HG03460 (cell line): ENCODE data around the gene RCBTB2.

Source experiments
- ATAC-seq: cut with Tn5 transposase; IDR thresholded peaks from one replicate; pipeline ENCODE4 v1.9.1; 2021; ENCODE audit not compliant: unreplicated experiment

RCBTB2 gene

DNA sequence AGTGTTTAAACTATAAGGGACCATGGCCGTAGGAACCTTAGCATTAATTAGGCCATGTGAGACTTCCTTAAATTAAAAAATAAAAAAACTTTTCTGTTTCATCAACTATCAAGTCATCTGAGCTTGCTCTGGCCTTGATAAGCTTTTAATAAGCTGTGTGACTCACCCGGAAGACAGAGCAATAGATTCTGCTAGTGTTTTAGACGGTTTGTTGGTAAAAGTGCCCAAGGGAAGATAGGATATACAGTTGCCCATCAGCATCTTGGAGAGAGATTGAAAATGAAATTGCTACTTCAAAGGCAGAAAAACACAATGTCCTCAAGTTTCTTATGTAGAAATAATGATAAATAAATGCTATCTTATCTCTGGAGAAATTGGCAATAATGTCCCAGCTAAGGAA, 31.2 kb upstream of the RCBTB2 start:
- ATAC-seq, result no peak

DNA sequence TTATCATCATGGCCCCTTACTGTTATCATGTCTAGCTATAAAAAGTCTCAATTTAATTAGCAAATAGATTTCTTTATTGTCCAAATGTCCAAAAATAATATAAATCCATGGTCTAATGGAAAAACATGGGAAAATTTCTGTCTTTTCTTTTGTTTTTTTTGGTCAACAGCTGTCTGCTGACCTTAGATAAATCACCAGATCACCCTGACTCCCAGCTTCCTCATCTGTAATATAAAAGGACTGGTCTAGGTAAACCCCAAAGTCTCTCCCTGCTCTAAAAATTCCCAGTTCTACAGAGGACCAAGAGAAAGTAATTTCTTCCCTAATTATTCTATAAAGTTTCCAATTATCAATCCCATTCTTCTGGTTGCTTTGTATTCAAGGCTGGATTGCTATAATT, 30.7 kb upstream of the RCBTB2 start:
- ATAC-seq, result no peak

DNA sequence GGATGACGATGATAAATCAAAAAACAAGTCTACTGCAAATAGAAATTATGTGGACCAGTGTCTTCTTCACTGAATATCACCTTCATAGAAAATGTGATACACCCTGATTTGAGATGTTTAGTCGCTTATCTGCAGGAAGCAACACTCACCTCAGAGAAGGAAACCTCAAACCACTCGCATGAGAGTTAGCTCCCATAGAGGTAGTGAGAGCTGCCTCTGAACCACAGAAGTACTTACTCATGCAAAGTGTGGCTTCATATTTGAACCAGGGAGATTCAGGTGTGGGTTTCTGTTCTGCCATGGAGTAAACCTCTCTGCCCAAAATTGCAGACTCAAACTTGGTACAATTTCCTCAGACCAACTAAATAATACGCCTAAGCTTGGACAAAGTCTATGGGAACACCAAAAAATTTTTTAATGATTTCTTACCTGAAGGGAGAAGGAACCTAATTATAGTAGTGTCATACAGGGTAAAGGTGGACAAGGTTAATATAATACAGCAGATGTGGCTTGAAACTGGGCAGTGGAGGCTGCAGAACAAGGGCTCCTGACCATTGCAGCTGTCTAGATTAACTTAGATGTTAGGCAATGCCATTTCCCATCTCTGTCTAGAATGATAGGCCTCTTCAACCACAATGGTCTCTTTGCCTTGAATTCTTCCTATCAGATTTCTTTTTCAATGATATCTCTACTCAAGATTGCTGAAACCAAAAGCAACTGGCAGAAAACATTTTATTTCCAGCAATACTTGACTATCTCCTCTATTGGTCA, 29.6 kb upstream of the RCBTB2 start:
- peak; percentile 96 for ATAC-seq

DNA sequence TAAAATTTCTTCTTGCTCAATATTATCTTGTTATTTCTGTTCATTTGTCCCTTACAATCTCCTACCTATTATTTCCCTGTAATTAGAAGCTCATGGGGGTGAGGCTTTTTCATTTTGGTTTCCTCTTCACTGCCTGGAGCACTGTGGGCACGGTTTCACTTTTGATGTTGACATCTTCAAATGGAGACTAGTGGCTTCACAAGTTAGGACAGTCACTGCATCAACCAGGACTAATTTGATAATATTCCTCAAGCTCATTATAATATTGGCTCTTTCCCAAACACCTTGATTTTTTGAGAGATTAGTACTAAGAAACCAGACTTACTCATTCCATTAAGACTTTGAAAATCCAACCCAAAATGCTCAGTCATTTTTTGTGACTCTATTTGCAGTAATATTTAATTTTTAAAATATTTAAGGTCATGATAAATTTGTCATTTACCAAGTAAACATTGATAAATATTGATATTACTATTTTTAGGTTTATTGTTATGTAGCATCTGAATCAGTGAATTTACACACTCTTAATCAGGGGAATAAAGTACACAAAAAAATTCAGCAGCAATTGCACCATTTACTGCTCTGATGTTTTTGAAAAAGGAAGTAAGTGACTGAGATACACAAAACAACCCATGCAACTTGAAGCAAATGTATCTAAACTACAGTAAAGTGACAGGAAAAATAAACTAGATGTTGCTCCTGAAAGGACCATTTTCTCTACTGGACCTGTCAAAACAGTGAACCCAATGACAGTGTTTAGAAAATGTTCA, 28.8 kb upstream of the RCBTB2 start:
- no peak for ATAC-seq

DNA sequence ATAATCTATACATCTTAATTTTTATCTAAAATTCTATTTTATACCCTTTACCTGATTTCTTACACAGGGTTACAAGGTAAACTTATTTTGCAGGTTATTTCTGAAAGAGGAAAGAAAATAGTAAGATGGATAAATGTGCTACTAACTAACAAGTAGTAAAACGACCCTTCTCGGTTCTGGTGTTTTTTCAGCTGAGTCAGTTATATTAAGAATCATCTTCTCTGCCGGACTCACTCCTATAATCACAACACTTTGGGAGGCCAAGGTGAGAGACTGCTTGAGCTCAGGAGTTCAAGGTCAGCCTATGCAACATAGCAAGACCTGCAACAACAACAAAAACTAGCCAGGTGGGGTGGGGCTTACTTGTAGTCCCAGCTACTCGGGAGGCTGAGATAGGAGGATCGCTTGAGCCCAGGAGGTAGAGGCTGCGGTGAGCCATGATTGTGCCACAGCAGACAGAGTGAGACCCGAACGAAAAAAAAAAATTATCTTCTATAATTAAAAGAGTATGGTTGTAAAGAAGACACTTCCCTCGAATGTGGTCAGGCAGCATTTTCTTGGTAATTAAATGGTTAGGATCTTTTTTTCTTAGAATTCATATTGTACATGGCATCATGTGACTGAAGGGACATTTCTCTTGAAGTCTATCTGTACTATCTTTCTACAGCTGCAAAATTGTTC, 27.9 kb upstream of the RCBTB2 start:
- ATAC-seq, result no peak

DNA sequence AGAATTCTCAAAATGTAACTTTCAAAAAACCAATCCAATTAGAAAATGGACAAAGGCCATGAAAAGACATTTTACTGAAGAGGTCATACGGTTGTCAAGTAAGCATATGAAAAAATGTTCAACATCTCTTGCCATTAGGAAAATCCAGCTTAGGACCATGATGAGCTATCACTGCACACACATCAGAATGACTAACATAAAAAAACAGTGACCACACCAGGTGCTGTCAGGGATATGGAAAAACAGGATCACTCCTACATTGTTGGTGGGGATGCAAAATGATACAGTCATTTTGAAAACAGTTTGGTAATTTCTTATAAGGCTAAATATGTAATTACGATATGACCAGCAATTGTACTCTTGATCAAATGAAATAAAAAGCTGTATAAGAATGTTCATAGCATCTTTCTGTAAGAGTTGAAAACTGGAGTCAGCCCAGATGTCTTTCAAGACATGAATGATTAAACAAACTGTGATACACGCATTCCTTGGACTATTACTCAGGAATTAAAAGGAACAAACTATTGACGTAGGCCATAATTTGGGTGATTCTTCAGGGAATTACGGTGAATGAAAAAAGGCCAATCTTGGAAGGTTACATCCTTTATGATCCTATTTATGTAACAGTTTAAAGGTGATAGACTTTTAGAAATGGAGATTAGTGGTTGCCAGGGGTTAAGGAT, 26.9 kb upstream of the RCBTB2 start:
- ATAC-seq, result no peak

DNA sequence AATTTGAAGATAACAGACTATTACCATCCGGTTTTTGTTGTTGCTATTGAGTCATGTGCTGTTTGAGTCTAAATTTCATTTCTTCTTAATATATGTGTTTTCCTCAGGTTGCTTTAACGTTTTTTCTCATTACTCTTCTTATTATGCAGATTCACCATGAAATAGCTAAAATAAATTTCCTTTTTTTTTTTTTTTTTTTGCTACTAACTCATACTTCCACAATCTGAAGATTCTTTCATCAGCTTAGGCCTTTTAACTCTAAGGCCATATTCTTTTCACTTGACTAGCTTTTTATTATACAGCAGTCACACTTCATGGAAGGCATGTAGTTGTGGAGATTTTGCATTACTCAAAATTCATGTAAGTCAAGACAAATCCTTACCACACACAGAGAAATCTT, 23.9 kb upstream of the RCBTB2 start:
- ATAC-seq, result no peak

DNA sequence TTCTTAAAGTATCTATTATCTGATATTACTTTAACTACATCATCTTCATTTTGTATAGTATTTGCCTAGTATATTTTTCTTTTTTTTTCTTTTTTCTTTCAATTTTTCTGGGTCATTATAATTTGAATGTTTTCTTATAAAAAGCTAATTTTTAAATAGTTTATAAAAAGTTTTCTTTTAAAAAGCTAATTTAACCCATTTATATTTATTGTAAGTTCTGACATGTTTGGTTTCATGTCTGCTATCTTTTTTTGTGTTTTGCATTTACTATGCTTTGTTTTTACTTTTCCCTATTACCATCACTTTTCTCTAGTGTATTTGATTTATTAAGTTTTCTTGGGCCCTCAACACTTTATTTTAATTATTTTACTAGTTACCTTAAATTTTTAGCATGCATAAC, 22.6 kb upstream of the RCBTB2 start:
- ATAC-seq, result no peak

DNA sequence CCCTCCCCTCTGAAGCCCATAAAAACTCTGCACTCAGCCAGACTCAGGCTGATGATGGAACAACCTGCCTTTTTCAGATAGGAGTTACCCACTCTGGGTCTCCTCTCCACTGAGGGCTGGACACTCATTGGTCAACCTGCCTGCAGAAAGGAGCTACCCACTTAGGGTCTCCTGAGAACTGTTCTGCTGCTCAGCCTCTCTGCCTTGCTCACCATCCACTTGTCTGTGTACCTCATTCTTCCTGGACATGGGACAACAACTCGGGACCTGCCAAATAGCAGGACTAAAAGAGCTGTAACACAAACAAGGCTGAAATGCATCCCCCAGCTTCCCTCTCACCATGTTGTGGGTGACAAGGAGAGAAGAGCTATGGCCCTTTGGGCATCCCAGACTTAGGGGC, 18.4 kb upstream of the RCBTB2 start:
- no peak for ATAC-seq

DNA sequence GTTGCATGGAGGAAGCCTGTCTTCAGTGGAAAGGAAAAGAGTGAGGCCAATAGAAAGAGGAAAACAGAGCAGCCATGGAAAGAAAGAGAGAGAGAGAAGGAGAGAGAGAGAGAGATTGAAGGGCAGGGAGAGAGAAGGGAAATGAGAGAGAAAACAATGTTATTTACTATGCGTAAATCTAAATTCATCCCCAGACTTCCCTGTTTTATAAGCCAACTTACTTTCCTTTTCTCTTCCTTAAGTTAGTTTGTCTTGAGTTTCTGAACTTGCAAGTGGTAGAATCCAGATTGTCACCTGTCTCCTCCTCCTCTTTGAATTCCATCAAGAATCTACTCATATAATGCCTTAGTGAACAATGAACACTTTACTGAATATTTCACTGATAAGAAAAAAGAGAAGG, 16.8 kb upstream of the RCBTB2 start:
- no peak for ATAC-seq

DNA sequence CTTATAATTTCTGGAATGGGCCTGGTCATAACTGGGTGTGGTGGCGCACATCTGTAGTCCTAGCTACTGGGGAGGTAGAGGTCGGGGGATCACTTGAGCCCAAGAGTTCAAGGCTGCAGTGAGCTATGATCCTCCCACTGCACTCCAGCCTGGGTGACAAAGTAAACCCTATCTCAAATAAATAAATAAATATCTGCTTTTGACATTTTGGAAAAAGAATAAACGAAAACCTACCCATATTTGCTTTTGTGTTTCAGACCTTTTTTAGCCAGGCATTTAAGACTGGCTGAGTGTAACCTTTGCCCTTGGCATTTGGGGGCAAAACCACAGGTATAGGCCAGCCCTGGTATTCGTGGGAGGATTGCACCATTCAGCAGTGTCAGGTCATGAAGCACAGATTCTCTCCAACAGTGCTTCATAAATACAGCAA, 14.8 kb upstream of the RCBTB2 start:
- ATAC-seq, result no peak

DNA sequence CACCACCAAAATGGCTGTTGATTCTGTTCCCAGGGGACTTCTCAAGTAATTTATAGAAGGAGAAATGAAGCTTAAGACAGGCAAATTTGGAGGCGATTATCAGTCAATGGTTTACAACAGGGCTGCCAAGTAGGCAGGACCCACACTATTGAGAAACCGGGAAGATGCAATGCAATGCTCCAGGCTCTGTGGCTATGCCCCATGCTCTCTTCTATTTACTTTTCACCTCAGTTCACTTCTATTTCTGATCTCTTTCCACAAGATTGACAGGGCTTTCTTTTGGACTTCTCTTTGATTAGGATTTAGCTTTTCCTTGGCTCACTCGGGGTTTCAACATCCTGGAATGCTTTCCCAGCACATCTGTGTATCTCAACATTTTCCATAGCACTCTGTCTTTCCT, 12.7 kb upstream of the RCBTB2 start:
- ATAC-seq, result no peak

DNA sequence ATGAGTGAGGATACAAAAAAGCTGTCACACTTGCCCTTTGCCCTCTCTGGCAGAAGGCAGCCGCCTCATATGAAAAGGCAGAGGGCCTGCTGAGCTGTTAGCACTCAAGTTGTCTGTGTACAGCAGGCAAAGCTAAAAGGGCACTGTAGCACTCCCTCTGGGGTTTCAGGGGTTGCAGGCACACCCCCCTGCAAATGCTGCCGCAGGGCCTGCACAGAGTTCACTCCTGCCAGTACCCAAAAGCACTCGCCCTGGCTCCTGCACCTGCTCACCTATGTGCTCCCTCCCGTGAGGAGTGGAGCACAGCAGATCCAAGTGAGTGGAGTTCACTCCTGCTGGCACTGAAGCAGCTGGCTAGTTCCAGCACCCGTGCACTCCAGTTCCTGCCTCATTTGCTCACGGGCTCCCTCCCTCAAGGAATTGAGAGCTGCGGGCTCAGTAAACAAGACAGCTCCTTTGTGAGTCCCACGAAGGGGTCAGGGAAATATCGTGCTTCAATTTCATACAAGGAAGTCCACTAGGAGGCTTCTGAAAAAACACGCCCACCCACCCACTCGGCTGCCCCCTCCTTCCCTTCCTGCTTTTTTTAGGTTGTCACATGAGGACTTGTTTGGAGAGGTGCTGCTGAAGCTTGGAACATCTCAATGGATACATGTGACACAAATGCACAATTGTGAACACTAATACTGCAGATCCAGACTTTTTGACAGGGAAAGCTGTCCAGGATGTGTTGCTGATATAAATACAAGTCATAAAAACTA, 9.9 kb upstream of the RCBTB2 start:
- ATAC-seq, result peak; percentile 62

DNA sequence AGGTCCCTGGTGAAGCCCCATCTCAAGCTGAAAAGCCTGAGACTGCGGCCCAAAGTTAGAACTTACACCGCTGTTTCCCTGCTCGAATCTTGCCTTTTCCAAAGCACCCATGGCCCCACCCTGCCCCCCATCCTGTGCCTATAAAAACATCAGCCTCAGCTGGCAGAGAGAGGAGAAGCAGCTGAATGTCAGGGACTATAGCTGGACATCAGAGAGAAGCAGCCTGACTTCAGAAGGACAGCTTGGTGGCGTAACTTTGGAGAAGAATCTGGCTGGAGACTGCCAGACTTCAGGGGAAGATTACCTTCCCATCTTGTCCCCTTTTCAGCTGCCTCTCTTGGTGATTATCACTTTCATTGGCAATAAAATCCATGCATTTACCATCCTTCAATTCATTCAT, 9.3 kb upstream of the RCBTB2 start:
- no peak for ATAC-seq

DNA sequence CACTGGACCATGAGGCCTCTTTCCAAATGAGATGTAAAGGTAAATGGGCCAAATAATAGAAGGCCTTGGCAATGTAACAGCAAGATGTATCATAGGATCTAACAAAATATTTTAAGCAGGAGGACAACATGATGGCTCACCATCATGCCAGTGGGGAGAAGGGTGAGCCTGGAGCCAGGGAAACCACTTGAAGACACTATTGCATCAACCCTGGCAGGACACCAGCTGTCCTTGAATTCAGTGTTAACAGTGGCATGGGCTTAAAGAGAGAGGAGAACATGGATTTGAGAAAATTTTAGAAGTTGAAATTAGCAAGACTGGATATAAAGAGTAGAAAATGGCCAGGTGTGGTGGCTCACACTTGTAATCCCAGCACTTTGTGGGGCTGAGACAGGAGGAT, 6.7 kb upstream of the RCBTB2 start:
- ATAC-seq, result no peak

DNA sequence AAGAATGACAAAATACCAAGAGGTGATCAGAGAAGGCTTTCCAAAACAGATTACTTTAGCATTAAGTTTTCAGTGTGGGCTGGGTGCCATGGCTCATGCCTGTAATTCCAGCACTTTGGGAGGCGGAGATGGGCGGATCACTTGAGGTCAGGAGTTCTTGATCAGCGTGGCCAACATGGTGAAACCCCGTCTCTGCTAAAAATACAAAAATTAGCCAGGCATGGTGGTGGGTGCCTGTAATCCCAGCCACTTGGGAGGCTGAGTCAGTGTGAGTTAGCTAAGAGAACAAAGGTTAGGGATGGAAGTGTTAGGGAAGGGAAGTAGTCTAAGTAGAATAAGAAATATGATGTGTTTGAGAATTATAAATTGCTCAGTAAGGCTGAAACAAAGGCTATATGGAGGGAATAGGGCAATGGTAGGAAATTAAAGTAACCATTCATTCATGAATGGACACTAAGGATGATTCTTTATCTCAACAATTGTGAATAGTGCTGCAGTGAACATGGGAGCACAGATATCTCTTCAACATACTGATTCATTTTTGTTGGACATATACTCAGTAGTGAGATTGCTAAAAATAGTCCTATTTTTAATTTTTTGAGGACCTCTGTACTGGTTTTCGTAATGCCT, 3.9 kb upstream of the RCBTB2 start:
- no peak for ATAC-seq

DNA sequence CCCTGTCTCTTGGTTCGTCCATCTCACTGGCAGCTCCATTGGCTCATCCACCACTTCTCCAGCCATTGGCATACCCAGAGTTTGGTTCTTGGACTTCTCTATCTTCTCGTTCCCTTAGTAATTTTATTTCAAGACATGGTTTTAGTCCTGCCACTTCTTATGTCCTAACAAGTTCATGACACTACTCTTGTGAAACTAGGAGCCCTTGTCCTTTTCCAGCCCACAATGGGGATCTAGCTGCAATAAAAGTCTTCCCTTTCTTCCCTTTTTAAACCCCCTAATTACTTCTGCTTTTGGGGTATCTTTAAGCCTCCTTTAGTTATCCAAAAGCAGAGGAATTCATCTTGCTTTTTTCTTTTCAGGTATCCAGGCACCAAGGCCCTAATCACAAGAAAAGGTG, 2.9 kb upstream of the RCBTB2 start:
- no peak for ATAC-seq

DNA sequence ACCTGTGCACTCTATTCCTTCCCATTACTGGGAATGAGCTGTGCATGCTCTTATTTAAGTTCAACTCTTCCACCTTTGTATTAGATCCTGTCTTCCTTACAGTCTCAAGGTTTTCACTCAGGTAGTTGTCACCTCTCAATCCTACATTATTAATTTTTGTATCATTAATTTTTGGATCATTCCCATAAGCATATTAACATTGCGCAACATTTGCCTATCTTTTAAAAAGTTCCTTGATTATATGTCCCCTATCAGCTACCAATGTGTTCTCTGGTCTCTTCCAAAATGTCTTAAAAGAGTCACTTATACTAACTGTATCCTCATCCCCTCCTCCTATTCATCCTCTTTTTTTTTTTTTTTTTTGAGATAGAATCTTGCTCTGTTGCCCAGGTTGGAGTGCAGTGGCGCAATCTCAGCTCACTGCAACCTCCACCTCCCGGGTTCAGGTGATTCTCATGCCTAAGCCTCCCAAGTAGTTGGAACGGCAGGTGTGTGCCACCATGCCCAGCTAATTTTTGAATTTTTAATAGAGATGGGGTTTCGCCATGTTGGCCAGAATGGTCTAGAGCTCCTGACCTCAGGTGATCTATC, 2.1 kb upstream of the RCBTB2 start:
- ATAC-seq, result no peak

DNA sequence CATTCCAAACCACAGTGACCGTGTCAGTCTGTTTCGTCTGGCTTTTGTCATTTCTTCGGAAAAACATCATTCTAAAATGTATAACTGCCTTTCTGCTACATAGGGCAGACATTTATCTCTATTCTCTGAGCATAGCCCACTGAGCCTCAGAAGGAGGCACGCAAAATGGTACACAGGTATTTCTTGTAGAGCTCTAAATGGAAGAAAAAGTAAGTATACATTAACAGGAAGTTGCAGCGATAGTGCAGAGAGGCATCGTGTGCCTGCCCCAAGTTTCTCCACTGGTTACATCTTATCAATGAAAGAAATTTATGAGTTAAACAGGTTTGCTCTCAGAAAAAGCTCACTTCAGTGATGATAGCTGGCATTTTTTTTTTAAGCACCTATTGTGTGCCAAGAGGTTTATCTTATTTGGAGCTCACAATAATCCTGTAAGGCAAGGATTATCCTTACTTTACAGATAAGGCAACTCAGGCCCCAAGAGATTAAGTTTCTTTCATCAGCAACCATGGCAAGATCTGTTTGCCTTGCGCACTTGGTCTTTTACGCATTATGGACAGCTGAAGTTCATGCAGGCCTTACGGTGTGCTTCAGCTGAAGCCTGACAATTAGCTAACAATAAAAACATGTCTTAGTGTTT, 1.2 kb upstream of the RCBTB2 start:
- ATAC-seq, result no peak

DNA sequence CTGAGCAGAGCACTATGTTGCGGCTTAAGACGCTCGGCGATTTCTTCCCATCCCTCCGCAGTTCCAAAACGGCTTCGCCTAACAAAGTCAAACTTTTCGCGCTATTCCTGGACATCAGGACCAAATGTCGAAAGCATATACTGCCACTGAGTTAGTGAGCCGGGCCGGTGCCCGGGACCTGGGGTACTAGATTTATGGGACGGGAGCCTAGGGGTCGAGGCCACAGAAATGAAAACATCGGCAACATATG, 699 bp downstream of the RCBTB2 start:
- peak; percentile 7 for ATAC-seq
